Brain microvascular endothelial cell (primary cell): ENCODE results near the gene SRP14.
"Not testable (repeated sequence)": the region's sequence is repeated elsewhere in the genome, so short reads cannot be mapped to it uniquely, and the experiment has no call there.

Experiments used
- DNase-seq: peaks from one replicate; pipeline ENCODE4 v3.0.0-alpha.2; 2020
- H3K27ac ChIP-seq: fragments of 250-450 bp; sonication (Bioruptor Pico); 2 replicates; pipeline ENCODE4 v1.5.1; 2020; ENCODE audit warnings: mild to moderate bottlenecking, moderate library complexity
- H3K27me3 ChIP-seq: fragments of 250-450 bp; sonication (Bioruptor Pico); replicated peaks from 2 replicates; pipeline ENCODE4 v1.5.1; 2020; ENCODE audit warnings: mild to moderate bottlenecking
- H3K36me3 ChIP-seq: fragments of 250-450 bp; sonication (Bioruptor Pico); replicated peaks from 2 replicates; pipeline ENCODE4 v1.5.1; 2020; ENCODE audit warnings: mild to moderate bottlenecking
- H3K4me3 ChIP-seq: 2 replicates; pipeline ENCODE4 v1.5.1; 2011; ENCODE audit warnings: low read depth, mild to moderate bottlenecking, control low read depth, low read length, moderate library complexity
- CTCF ChIP-seq: IDR thresholded peaks from 2 replicates; pipeline ENCODE4 v1.5.1; 2011; ENCODE audit warnings: low read depth, mild to moderate bottlenecking, moderate library complexity, low read length, control low read depth, inconsistent platforms; ENCODE audit errors: missing control alignments
- in situ Hi-C: cut with HindIII; loops from 2 replicates; pipeline ENCODE4 v1.10.0; 2017; ENCODE audit warnings: low sequenced_read_pairs, low pct_ligation_motif_present

Gene SRP14

GRCh38 chr15:40043927-40044716 is 5.1 kb upstream of the SRP14 start:
- Histone ChIP-seq H3K4me3 (no peak overlapping the region), H3K36me3 (no peaks in the 10 kb centered on the region), H3K27me3 (no peaks in the 10 kb centered on the region), H3K27ac (no peak overlapping the region)
- in situ Hi-C loops: loop anchor here (10.0 kb wide), 2 partner anchors 61 to 171 kb away; partner anchors contain the start of gene BMF
- no peak for DNase-seq
- TF ChIP-seq CTCF: no peak

- Histone ChIP-seq H3K36me3 (no peaks in the 10 kb centered on the region), H3K27ac (no peak overlapping the region), H3K27me3 (no peaks in the 10 kb centered on the region), H3K4me3 (no peak overlapping the region)
- in situ Hi-C loops: loop anchor here (10.0 kb wide), 2 partner anchors 62 to 172 kb away; partner anchors contain the start of gene BMF
- no peak for DNase-seq
- TF ChIP-seq CTCF: no peak
Observed at GRCh38 chr15:40042791-40043320, 3.9 kb upstream of the SRP14 start.

GRCh38 chr15:40040770-40041169 is 1.8 kb upstream of the SRP14 start:
- no peak for TF ChIP-seq CTCF
- H3K27me3 ChIP-seq: no peaks in the 10 kb centered on the region
- in situ Hi-C loops: loop anchor here (10.0 kb wide), 2 partner anchors 64 to 174 kb away; partner anchors contain the start of gene BMF
- H3K36me3 ChIP-seq: peaks cover 15% of the 10 kb centered on the region
- H3K27ac ChIP-seq: no peak overlapping the region
- DNase-seq: no peak
- no peak overlapping the region for H3K4me3 ChIP-seq

- H3K27ac ChIP-seq: no peak overlapping the region
- in situ Hi-C loops: loop anchor here (10.0 kb wide), 2 partner anchors 65 to 175 kb away; partner anchors contain the start of gene BMF
- no peak for TF ChIP-seq CTCF
- DNase-seq: no peak
- H3K27me3 ChIP-seq: no peaks in the 10 kb centered on the region
- peaks cover 19% of the 10 kb centered on the region for H3K36me3 ChIP-seq
- H3K4me3 ChIP-seq: no peak overlapping the region
Observed at GRCh38 chr15:40040293-40040635, 1.3 kb upstream of the SRP14 start.

- H3K36me3 ChIP-seq: peaks cover 29% of the 10 kb centered on the region
- H3K27ac ChIP-seq: peak overlapping the region; percentile 90
- TF ChIP-seq CTCF: no peak
- in situ Hi-C loops: no loop called here
- H3K27me3 ChIP-seq: no peaks in the 10 kb centered on the region
- DNase-seq: no peak
- H3K4me3 ChIP-seq: peak overlapping the region; percentile 98
Observed at GRCh38 chr15:40038275-40038637, 725 bp downstream of the SRP14 start.

- no peak for DNase-seq
- Histone ChIP-seq H3K27ac (peak overlapping the region; percentile 90), H3K4me3 (peak overlapping the region; percentile 98), H3K27me3 (no peaks in the 10 kb centered on the region), H3K36me3 (peaks cover 31% of the 10 kb centered on the region)
- in situ Hi-C loops: no loop called here
- TF ChIP-seq CTCF: no peak
Observed at GRCh38 chr15:40037721-40038120, 1.3 kb downstream of the SRP14 start.

GRCh38 chr15:40035182-40035581 is 3.8 kb downstream of the SRP14 start:
- DNase-seq, H3K4me3 ChIP-seq, H3K27ac ChIP-seq, H3K27me3 ChIP-seq, in situ Hi-C loops: not testable (repeated sequence)
- H3K36me3 ChIP-seq: peaks cover 55% of the 10 kb centered on the region
